Spleen (tissue), 11 donors: ENCODE measurements around the gene CCDC7. TPM values are rescaled to one million over a fixed set of nuclear protein-coding genes. Genes with fewer than 3 reads are reported as not detected.
"Not testable (repeated sequence)": the region's sequence is repeated elsewhere in the genome, so short reads cannot be mapped to it uniquely, and the experiment has no call there.

Experiments used
- DNase-seq: peaks from one replicate; pipeline ENCODE4 v3.0.0-alpha.2; 2020
- H3K27ac ChIP-seq, 8 donors: fragments of 200-600 bp; sonication (generic) in 7 of 8; 1 replicate in 4 of 8; 2 replicates in 4 of 8; pipeline versions ENCODE4 v1.5.0 to v1.8.0; 2016 to 2021; ENCODE audit warnings: inconsistent platforms in 4 of 8, mild to moderate bottlenecking in 4 of 8, moderate library complexity in 1 of 8
- H3K27me3 ChIP-seq, 7 donors: fragments of 200-600 bp; sonication (generic) in 6 of 7; replicated peaks in 1 of 7; 1 replicate in 4 of 7; 2 replicates in 3 of 7; pipeline versions ENCODE4 v1.5.0 to v1.8.0; 2016 to 2021; ENCODE audit warnings: inconsistent platforms in 3 of 7, mild to moderate bottlenecking in 1 of 7
- H3K36me3 ChIP-seq, 6 donors: fragments of 200-600 bp; sonication (generic) in 5 of 6; 1 replicate in 4 of 6; 2 replicates in 2 of 6; pipeline versions ENCODE4 v1.5.0 to v1.8.0; 2016 to 2021; ENCODE audit warnings: inconsistent platforms in 2 of 6
- H3K4me1 ChIP-seq, 6 donors: fragments of 200-600 bp; sonication (generic) in 5 of 6; 1 replicate in 3 of 6; 2 replicates in 3 of 6; pipeline versions ENCODE4 v1.5.0 to v1.8.0; 2016 to 2021; ENCODE audit warnings: inconsistent platforms in 3 of 6
- H3K4me3 ChIP-seq, 8 donors: fragments of 200-600 bp; sonication (generic) in 7 of 8; 1 replicate in 4 of 8; 2 replicates in 4 of 8; pipeline versions ENCODE4 v1.5.0 to v1.8.0; 2016 to 2021; ENCODE audit warnings: inconsistent platforms in 4 of 8, mild to moderate bottlenecking in 4 of 8, moderate library complexity in 2 of 8
- H3K9me3 ChIP-seq, 8 donors: fragments of 200-600 bp; sonication (generic) in 7 of 8; 1 replicate in 4 of 8; 2 replicates in 4 of 8; pipeline versions ENCODE4 v1.5.0 to v1.8.0; 2016 to 2021; ENCODE audit warnings: inconsistent platforms in 4 of 8
- POLR2A ChIP-seq, 3 donors: fragments of 450-650 bp; IDR thresholded peaks; one replicate each; pipeline ENCODE4 v1.5.1; 2017; ENCODE audit warnings: antibody characterized with exemption in 3 of 3, mild to moderate bottlenecking in 1 of 3
- POLR2AphosphoS5 ChIP-seq, 3 donors: sonication (generic); formaldehyde crosslinking; IDR thresholded peaks; one replicate each; pipeline ENCODE4 v1.5.1; 2017; ENCODE audit warnings: antibody characterized with exemption in 3 of 3
- WGBS, 5 donors: extraction: QIAGEN DNeasy Blood & Tissue Kit in 3 of 5; methylation state at CpG; one replicate each; pipeline versions ENCODE4 v1.1.5 to v1.1.7; 2013 to 2018; 5-methylcytosine and 5-hydroxymethylcytosine counted together
- intact Hi-C: fragments of 100-400 bp; cut with DNase I; formaldehyde crosslinking; loops from one replicate; pipeline ENCODE4 v1.15.0; 2023; ENCODE audit warnings: low total_unique reads
- polyA plus RNA-seq, 3 donors: library from polyadenylated mRNA; stranded (reverse); fragments of 200-250 nt; gene quantifications; one replicate each; pipeline ENCODE4 v1.2.1, GENCODE V29; 2013
- total RNA-seq, 7 donors: library from RNA; depleted of rRNA in 3 of 7; stranded (reverse); fragments of >200 nt in 3 of 7; fragmentation: NEBNext Ultra II Directional in 4 of 7; extraction: Animal tissue kit (Norgen Biotek cat#: 25700) in 4 of 7; gene quantifications; one replicate each; pipeline versions ENCODE4 v1.1.0 to v1.2.1, GENCODE V29; 2016 to 2021
- TF ChIP-seq, protein P1 (sequence below), 11 experiments: fragments of 200-600 bp in 7 of 11; fragments of 450-650 bp in 4 of 11; sonication (generic) in 4 of 11; IDR thresholded peaks in 8 of 11; conservative IDR thresholded peaks in 3 of 11; 1 replicate in 7 of 11; 2 replicates in 4 of 11; pipeline versions ENCODE4 v1.4.0 to v1.8.0; 2016 to 2021; ENCODE audit warnings: antibody characterized with exemption in 11 of 11, inconsistent platforms in 4 of 11, mild to moderate bottlenecking in 1 of 11
- donor health status: healthy with polysubstance abuse.
- donor health status: DM: no; HTN: no; CAD: no; lungs with moderate emphysema.
- donor health status: DM: no; HTN: no; CAD: no.
- donor health status: Bipolar disorder and iron deficiency.
- donor health status: healthy.
- donor health status: DM: no; HTN: no; CAD: no.
- donor health status: DM: yes; HTN: yes; CAD: no.

The CCDC7 gene
- total and polyA plus RNA-seq, 10 donors, result 0.70 to 32.6 (median 22.9) TPM

DNA sequence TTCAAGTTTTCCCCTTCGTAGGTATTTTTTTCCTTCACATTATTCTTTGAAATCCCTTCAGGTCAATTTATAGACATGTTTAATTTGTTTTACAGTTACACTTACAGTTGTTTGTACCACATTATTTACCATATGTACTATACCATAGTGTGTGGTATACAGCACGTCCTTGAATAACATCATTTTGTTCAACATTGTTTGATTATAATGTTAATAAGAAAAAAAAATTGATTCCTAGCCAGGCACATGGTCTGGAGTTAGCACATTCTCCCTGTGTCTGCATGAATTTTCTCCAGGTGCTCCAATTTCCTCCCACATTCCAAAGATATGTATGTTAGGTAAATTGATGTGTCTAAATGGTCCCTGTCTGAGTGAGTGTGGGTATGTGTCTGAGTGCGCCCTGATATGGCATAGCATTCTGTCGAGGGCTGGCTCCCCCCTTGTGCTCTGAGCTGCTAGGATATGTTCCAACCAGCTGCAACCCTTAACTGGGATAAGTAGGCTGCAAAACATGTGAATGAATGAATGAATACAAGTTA lies 247.6 kb downstream of the CCDC7 start:
- Histone ChIP-seq H3K9me3 (peaks cover 0 to 25% (median 22%) of the 10 kb centered on the region in 8 donors), H3K4me1 (no peaks in the 10 kb centered on the region), H3K4me3 (no peak overlapping the region), H3K36me3 (peaks cover 0 to 22% (median 0%) of the 10 kb centered on the region in 6 donors), H3K27me3 (no peaks in the 10 kb centered on the region), H3K27ac (no peak overlapping the region)
- 76 to 93% (median 89%) methylated on average over 4 of the region's 4 CpGs for WGBS, 5 donors
- intact Hi-C loops, result no loop called here
- DNase-seq, result no peak
- no peak for TF ChIP-seq POLR2AphosphoS5 (IDR thresholded peaks at IDR 0.05)
- TF ChIP-seq, protein P1, sequence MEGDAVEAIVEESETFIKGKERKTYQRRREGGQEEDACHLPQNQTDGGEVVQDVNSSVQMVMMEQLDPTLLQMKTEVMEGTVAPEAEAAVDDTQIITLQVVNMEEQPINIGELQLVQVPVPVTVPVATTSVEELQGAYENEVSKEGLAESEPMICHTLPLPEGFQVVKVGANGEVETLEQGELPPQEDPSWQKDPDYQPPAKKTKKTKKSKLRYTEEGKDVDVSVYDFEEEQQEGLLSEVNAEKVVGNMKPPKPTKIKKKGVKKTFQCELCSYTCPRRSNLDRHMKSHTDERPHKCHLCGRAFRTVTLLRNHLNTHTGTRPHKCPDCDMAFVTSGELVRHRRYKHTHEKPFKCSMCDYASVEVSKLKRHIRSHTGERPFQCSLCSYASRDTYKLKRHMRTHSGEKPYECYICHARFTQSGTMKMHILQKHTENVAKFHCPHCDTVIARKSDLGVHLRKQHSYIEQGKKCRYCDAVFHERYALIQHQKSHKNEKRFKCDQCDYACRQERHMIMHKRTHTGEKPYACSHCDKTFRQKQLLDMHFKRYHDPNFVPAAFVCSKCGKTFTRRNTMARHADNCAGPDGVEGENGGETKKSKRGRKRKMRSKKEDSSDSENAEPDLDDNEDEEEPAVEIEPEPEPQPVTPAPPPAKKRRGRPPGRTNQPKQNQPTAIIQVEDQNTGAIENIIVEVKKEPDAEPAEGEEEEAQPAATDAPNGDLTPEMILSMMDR (IDR thresholded peaks at IDR 0.05 in 8 of 11, conservative IDR thresholded peaks at IDR 0.05 in 3 of 11), result no peak
- TF ChIP-seq POLR2A (IDR thresholded peaks at IDR 0.05), result no peak

DNA sequence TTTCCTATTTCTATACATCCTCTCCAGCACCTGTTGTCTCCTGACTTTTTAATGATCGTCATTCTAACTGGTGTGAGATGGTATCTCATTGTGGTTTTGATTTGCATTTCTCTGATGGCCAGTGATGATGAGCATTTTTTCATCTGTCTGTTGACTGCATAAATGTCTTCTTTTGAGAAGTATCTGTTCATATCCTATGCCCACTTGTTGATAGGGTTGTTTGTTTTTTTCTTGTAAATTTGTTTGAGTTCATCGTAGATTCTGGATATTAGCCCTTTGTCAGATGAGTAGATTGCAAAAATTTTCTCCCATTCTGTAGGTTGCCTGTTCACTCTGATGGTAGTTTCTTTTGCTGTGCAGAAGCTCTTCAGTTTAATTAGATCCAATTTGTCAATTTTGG lies 253.7 kb downstream of the CCDC7 start:
- H3K36me3 ChIP-seq, result peaks cover 0 to 22% (median 0%) of the 10 kb centered on the region in 6 donors
- intact Hi-C loops, DNase-seq, H3K27me3 ChIP-seq, H3K4me1 ChIP-seq, H3K4me3 ChIP-seq, H3K27ac ChIP-seq: not testable (repeated sequence)
- H3K9me3 ChIP-seq, result peaks cover 0 to 46% (median 32%) of the 10 kb centered on the region in 8 donors
- WGBS, 5 donors, result 92 to 98% (median 94%) methylated on average over 2 of the region's 2 CpGs

DNA sequence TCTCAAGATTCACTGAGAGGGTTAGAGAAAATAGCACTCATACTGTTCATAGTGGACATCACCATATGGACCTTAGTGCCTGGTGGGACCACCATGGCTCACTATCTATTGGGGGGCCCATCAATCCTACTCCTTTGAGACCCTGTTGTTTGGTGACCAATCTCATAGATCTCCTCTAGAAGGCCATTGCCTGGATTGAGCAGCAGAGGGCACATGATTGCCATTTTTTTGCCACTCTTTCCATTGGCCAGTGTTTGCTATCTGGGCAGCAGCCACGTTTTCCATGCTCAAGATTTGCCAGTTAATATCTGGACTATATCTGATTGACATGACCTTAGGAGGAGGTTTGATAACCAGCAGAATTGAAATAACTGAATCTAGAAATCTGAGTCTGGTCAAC lies 267.6 kb downstream of the CCDC7 start:
- H3K36me3 ChIP-seq, result no peaks in the 10 kb centered on the region
- TF ChIP-seq, protein P1 (IDR thresholded peaks at IDR 0.05 in 8 of 11, conservative IDR thresholded peaks at IDR 0.05 in 3 of 11), result no peak
- no peak for TF ChIP-seq POLR2A (IDR thresholded peaks at IDR 0.05)
- no peak for TF ChIP-seq POLR2AphosphoS5 (IDR thresholded peaks at IDR 0.05)
- no peak for DNase-seq
- peaks cover 0 to 84% (median 61%) of the 10 kb centered on the region in 8 donors for H3K9me3 ChIP-seq
- intact Hi-C loops, result no loop called here
- WGBS, 5 donors, result 61 to 87% (median 80%) methylated on average over 1 of the region's 1 CpG
- no peaks in the 10 kb centered on the region for H3K4me1 ChIP-seq
- H3K4me3 ChIP-seq, result no peak overlapping the region
- no peak overlapping the region for H3K27ac ChIP-seq
- H3K27me3 ChIP-seq, result no peaks in the 10 kb centered on the region

- TF ChIP-seq, protein P1 (IDR thresholded peaks at IDR 0.05 in 8 of 11, conservative IDR thresholded peaks at IDR 0.05 in 3 of 11), result no peak
- TF ChIP-seq POLR2A (IDR thresholded peaks at IDR 0.05) (no peak), POLR2AphosphoS5 (IDR thresholded peaks at IDR 0.05) (no peak)
- no peaks in the 10 kb centered on the region for H3K27me3 ChIP-seq
- H3K27ac ChIP-seq, result no peak overlapping the region
- H3K9me3 ChIP-seq, result peaks cover 0 to 7% (median under 1%) of the 10 kb centered on the region in 8 donors
- intact Hi-C loops, result no loop called here
- WGBS, 5 donors, result 87 to 98% (median 95%) methylated on average over 9 of the region's 9 CpGs
- H3K4me1 ChIP-seq, result no peaks in the 10 kb centered on the region
- no peak for DNase-seq
- H3K36me3 ChIP-seq, result no peaks in the 10 kb centered on the region
- no peak overlapping the region for H3K4me3 ChIP-seq
Observed at GRCh38 chr10:32731527-32731926, 285.6 kb downstream of the CCDC7 start.
